ENCODE data around the gene ASAP3. TPM values are rescaled to one million over a fixed set of nuclear protein-coding genes. Genes with fewer than 3 reads are reported as not detected.

The ASAP3 gene
- total RNA-seq, 1 experiment from 2014 or later: 12.1 TPM

DNA sequence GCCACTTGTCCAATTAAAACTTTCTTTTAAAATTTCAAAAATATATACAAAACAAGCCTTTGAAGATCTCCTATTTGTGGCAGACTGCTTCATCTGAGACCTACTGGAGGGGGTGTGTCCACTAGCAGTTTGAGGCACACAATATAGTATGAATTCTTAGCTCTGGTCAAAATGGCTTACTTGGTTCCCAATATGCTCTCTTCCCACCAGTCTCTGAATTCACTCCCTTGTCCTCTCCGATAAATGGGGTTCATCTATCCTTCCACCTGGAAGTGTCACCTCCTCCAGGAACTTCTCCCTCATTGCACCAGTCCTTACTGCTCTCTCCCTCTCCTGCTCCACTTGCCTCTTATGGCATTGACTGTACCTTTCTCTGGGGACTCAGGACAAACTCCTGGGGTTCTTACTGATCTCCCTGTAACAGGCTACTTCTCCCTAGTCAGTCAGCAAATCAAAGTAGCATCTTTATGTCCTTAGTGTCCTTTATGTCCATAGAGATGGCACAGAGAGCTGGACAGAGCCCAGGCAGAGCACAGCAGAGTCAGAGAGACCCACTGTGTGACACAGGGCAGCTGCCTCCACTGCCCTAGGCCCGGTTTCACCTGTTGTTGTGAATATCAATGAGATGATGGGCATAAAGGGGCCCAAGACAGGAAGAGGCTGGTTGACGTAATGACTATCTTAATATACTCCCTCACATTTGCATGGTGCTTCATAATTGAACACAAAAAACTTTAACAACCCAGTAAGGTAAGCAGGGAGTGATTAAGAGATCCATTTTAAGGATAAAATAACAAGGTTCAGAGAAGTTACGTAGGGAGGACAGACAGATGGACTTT lies 3.6 kb downstream of the ASAP3 start:
- H3K4me1 ChIP-seq: peaks cover 4% of the 10 kb centered on the region
- no peak overlapping the region for H3K27ac Mint-ChIP-seq (ENCODE audit: unreplicated experiment)

DNA sequence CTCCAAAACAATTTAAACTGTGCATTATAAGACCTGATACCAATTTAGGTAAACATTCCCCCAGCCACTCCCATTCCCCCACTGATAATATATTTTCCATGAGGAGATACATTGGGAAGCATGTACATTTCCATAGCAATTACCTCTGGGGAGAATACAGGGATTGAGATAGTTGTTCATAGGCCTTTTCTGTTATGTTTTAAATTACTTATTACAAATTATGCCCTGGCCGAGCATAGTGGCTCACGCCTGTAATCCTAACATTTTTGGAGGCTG lies 4.4 kb downstream of the ASAP3 start:
- no peaks in the 10 kb centered on the region; the same call in 1 of the 2 replicates for H3K4me1 ChIP-seq
- CTCF ChIA-PET: no interaction called here
- no peak overlapping the region for H3K4me3 ChIP-seq (ENCODE audit: low read depth, low read length)
- no peaks in the 10 kb centered on the region for H3K27me3 ChIP-seq (replicated peaks; ENCODE audit: control insufficient read depth, insufficient read depth, low read length)
- H3K36me3 Mint-ChIP-seq (ENCODE audit: insufficient read depth, unreplicated experiment): no peaks in the 10 kb centered on the region
- H3K4me3 Mint-ChIP-seq (ENCODE audit: unreplicated experiment): no peak overlapping the region
- no peaks in the 10 kb centered on the region for H3K9me3 Mint-ChIP-seq (ENCODE audit: unreplicated experiment)
- H3K4me1 Mint-ChIP-seq (ENCODE audit: low read depth, unreplicated experiment): peaks cover 8% of the 10 kb centered on the region
- no peak for DNase-seq
- POLR2A ChIA-PET: no interaction called here
- TF ChIP-seq, protein P1, sequence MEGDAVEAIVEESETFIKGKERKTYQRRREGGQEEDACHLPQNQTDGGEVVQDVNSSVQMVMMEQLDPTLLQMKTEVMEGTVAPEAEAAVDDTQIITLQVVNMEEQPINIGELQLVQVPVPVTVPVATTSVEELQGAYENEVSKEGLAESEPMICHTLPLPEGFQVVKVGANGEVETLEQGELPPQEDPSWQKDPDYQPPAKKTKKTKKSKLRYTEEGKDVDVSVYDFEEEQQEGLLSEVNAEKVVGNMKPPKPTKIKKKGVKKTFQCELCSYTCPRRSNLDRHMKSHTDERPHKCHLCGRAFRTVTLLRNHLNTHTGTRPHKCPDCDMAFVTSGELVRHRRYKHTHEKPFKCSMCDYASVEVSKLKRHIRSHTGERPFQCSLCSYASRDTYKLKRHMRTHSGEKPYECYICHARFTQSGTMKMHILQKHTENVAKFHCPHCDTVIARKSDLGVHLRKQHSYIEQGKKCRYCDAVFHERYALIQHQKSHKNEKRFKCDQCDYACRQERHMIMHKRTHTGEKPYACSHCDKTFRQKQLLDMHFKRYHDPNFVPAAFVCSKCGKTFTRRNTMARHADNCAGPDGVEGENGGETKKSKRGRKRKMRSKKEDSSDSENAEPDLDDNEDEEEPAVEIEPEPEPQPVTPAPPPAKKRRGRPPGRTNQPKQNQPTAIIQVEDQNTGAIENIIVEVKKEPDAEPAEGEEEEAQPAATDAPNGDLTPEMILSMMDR (IDR thresholded peaks at IDR 0.05; ENCODE audit: insufficient read depth in 1 of 2, low read depth in 1 of 2, low read length in 1 of 2, severe bottlenecking in 1 of 2, unreplicated experiment in 1 of 2): no peak
- H3K27ac Mint-ChIP-seq (ENCODE audit: unreplicated experiment): no peak overlapping the region
- H3K27me3 Mint-ChIP-seq (ENCODE audit: insufficient read depth, unreplicated experiment): no peaks in the 10 kb centered on the region
- H3K36me3 ChIP-seq (ENCODE audit: control insufficient read depth, insufficient read depth, low read length): no peaks in the 10 kb centered on the region
- no peaks in the 10 kb centered on the region for H3K9me3 ChIP-seq
- BruUV-seq (replicated peaks): no TSS peak
- intact Hi-C loops (cut with micrococcal nuclease; ENCODE audit: unreplicated experiment): no loop called here

More for the DNA sequence above, 3.6 kb downstream of the ASAP3 start:
- Histone ChIP-seq H3K27me3 (replicated peaks; ENCODE audit: control insufficient read depth, insufficient read depth, low read length) (no peaks in the 10 kb centered on the region), H3K9me3 (no peaks in the 10 kb centered on the region), H3K36me3 (ENCODE audit: control insufficient read depth, insufficient read depth, low read length) (no peaks in the 10 kb centered on the region), H3K4me3 (ENCODE audit: low read depth, low read length) (no peak overlapping the region)
- BruUV-seq (replicated peaks): no TSS peak
- DNase-seq: no peak
- H3K36me3 Mint-ChIP-seq (ENCODE audit: insufficient read depth, unreplicated experiment): no peaks in the 10 kb centered on the region
- TF ChIP-seq, protein P1 (IDR thresholded peaks at IDR 0.05; ENCODE audit: insufficient read depth in 1 of 2, low read depth in 1 of 2, low read length in 1 of 2, severe bottlenecking in 1 of 2, unreplicated experiment in 1 of 2): no peak
- H3K4me3 Mint-ChIP-seq (ENCODE audit: unreplicated experiment): no peak overlapping the region
- intact Hi-C loops (cut with micrococcal nuclease; ENCODE audit: unreplicated experiment): no loop called here
- ChIA-PET CTCF (no interaction called here), POLR2A (no interaction called here)
- H3K4me1 Mint-ChIP-seq (ENCODE audit: low read depth, unreplicated experiment): peaks cover 8% of the 10 kb centered on the region
- no peaks in the 10 kb centered on the region for H3K9me3 Mint-ChIP-seq (ENCODE audit: unreplicated experiment)
- H3K27me3 Mint-ChIP-seq (ENCODE audit: insufficient read depth, unreplicated experiment): no peaks in the 10 kb centered on the region

DNA sequence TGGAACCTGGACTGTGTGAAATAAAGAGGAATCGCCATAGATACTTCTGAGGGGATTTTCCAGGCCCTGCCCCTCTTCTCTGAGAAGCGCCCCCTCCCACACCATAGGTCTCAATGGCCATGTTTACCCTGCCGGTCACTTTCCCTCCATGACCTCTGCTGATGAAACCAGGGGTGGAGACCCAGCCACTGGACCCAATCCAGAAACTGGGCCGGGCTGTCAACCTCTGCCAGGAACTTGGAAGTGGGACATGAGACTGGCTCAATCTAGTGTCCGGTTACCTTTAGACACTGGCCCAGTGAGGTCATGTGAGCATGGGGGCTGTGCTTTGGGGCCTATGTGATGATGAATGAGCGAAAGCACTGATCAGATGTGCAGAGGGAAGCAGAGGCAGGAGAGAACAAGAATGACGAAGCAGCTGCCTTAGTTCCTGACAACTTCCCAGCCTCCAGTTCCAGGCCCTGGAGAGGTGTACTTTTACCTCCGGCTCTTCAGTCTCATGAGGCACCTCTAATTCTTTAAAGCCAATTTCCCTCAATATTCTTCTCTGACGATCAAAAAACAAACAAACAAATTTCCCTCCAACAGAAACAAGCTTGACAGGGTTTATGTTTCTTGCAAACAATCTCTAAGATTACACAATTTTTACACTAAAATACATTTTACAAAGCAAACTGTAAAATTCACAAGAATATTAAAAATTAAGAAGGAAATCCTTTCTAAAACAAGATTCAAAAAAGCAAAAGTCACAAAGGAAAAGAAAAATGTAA lies 4.9 kb downstream of the ASAP3 start:
- no peak overlapping the region for H3K27ac Mint-ChIP-seq (ENCODE audit: unreplicated experiment)
- no peaks in the 10 kb centered on the region for H3K9me3 ChIP-seq
- H3K9me3 Mint-ChIP-seq (ENCODE audit: unreplicated experiment): no peaks in the 10 kb centered on the region
- intact Hi-C loops (cut with micrococcal nuclease; ENCODE audit: unreplicated experiment): no loop called here
- H3K4me1 Mint-ChIP-seq (ENCODE audit: low read depth, unreplicated experiment): peaks cover 8% of the 10 kb centered on the region
- H3K4me3 ChIP-seq (ENCODE audit: low read depth, low read length): no peak overlapping the region
- TF ChIP-seq, protein P1 (IDR thresholded peaks at IDR 0.05; ENCODE audit: insufficient read depth in 1 of 2, low read depth in 1 of 2, low read length in 1 of 2, severe bottlenecking in 1 of 2, unreplicated experiment in 1 of 2): no peak
- peak; percentile 16 to 38 for DNase-seq
- no TSS peak for BruUV-seq (replicated peaks)
- H3K4me3 Mint-ChIP-seq (ENCODE audit: unreplicated experiment): no peak overlapping the region
- POLR2A ChIA-PET: no interaction called here
- H3K27me3 Mint-ChIP-seq (ENCODE audit: insufficient read depth, unreplicated experiment): no peaks in the 10 kb centered on the region
- CTCF ChIA-PET: no interaction called here
- H3K4me1 ChIP-seq: no peaks in the 10 kb centered on the region; the same call in 1 of the 2 replicates
- H3K27me3 ChIP-seq (replicated peaks; ENCODE audit: control insufficient read depth, insufficient read depth, low read length): no peaks in the 10 kb centered on the region
- H3K36me3 Mint-ChIP-seq (ENCODE audit: insufficient read depth, unreplicated experiment): no peaks in the 10 kb centered on the region
- no peaks in the 10 kb centered on the region for H3K36me3 ChIP-seq (ENCODE audit: control insufficient read depth, insufficient read depth, low read length)
